H9 (cell line): ENCODE measurements around the gene KIF16B. TPM values are rescaled to one million over a fixed set of nuclear protein-coding genes. Genes with fewer than 3 reads are reported as not detected.

Source experiments
- DNase-seq: peaks from one replicate; pipeline ENCODE4 v3.0.0-alpha.2; 2017
- H2AFZ ChIP-seq: one replicate; pipeline ENCODE4 v1.6.1; 2013; ENCODE audit warnings: mild to moderate bottlenecking, low read length, control low read depth, moderate library complexity
- H2AK5ac ChIP-seq: 2 replicates; pipeline ENCODE4 v1.6.1; 2013; ENCODE audit warnings: low read length, control low read depth, mixed read lengths; ENCODE audit not compliant: insufficient read length
- H2BK120ac ChIP-seq: one replicate; pipeline ENCODE4 v1.6.1; 2013; ENCODE audit warnings: low read depth, mild to moderate bottlenecking, low read length, control low read depth, inconsistent platforms; ENCODE audit not compliant: poor library complexity, severe bottlenecking
- H2BK12ac ChIP-seq: 2 replicates; pipeline ENCODE4 v1.6.1; 2013; ENCODE audit warnings: low read length, control low read depth, mixed read lengths, low read depth; ENCODE audit not compliant: insufficient read length
- H2BK15ac ChIP-seq: 2 replicates; pipeline ENCODE4 v1.6.1; 2013; ENCODE audit warnings: low read depth, low read length, control low read depth
- H2BK20ac ChIP-seq: one replicate; pipeline ENCODE4 v1.6.1; 2013; ENCODE audit warnings: low read depth, mild to moderate bottlenecking, low read length, control low read depth, inconsistent platforms; ENCODE audit not compliant: poor library complexity, severe bottlenecking
- H2BK5ac ChIP-seq: 2 replicates; pipeline ENCODE4 v1.6.1; 2013; ENCODE audit warnings: low read length, control low read depth, mixed read lengths; ENCODE audit not compliant: insufficient read length
- H3K14ac ChIP-seq: 2 replicates; pipeline ENCODE4 v1.6.1; 2013; ENCODE audit warnings: low read length, control low read depth; ENCODE audit not compliant: insufficient read depth
- H3K18ac ChIP-seq: 2 replicates; pipeline ENCODE4 v1.6.1; 2013; ENCODE audit warnings: low read depth, mild to moderate bottlenecking, mixed read lengths, low read length, control low read depth; ENCODE audit not compliant: insufficient read length
- H3K23ac ChIP-seq: 2 replicates; pipeline ENCODE4 v1.6.1; 2013; ENCODE audit warnings: low read length, control low read depth, mixed read lengths, low read depth; ENCODE audit not compliant: insufficient read length
- H3K23me2 ChIP-seq: 2 replicates; pipeline ENCODE4 v1.6.1; 2013; ENCODE audit warnings: low read depth, mild to moderate bottlenecking, mixed read lengths, low read length, control low read depth; ENCODE audit not compliant: insufficient read length, poor library complexity, severe bottlenecking
- H3K27ac ChIP-seq: 2 replicates; pipeline ENCODE4 v1.5.1; 2013; ENCODE audit warnings: low read length, control low read depth, mixed read lengths, low read depth; ENCODE audit not compliant: insufficient read length
- H3K27me3 ChIP-seq: 2 replicates; pipeline ENCODE4 v1.6.1; 2013; ENCODE audit warnings: low read length, control low read depth, inconsistent platforms; ENCODE audit not compliant: insufficient read depth
- H3K4ac ChIP-seq: 2 replicates; pipeline ENCODE4 v1.6.1; 2013; ENCODE audit warnings: low read depth, mild to moderate bottlenecking, control low read depth, inconsistent platforms, low read length, moderate library complexity
- H3K4me1 ChIP-seq: 2 replicates; pipeline ENCODE4 v1.6.1; 2013; ENCODE audit warnings: low read length, control low read depth, inconsistent platforms; ENCODE audit not compliant: insufficient read depth
- H3K4me2 ChIP-seq: 2 replicates; pipeline ENCODE4 v1.6.1; 2013; ENCODE audit warnings: low read length, control low read depth, mixed read lengths; ENCODE audit not compliant: insufficient read length, insufficient read depth
- H3K56ac ChIP-seq: 2 replicates; pipeline ENCODE4 v1.6.1; 2013; ENCODE audit warnings: low read depth, mild to moderate bottlenecking, mixed read lengths, low read length, control low read depth; ENCODE audit not compliant: insufficient read length
- H3K79me1 ChIP-seq: 2 replicates; pipeline ENCODE4 v1.6.1; 2013; ENCODE audit warnings: low read depth, mild to moderate bottlenecking, moderate library complexity, low read length, control low read depth, inconsistent platforms; ENCODE audit not compliant: insufficient read depth, poor library complexity, severe bottlenecking
- H3K79me2 ChIP-seq: 2 replicates; pipeline ENCODE4 v1.6.1; 2013; ENCODE audit warnings: low read length, control low read depth, inconsistent platforms; ENCODE audit not compliant: insufficient read depth
- H3K9ac ChIP-seq: 2 replicates; pipeline ENCODE4 v1.6.1; 2013; ENCODE audit warnings: low read length, control low read depth, mixed read lengths; ENCODE audit not compliant: insufficient read length; ENCODE audit errors: extremely low read depth
- H3K9me3 ChIP-seq: one replicate; pipeline ENCODE4 v1.6.1; 2013; ENCODE audit warnings: low read depth, low read length, inconsistent platforms; ENCODE audit not compliant: control insufficient read depth
- H3T11ph ChIP-seq: one replicate; pipeline ENCODE4 v1.6.1; 2013; ENCODE audit warnings: mild to moderate bottlenecking, low read length, control low read depth, inconsistent platforms
- H4K20me1 ChIP-seq: one replicate; pipeline ENCODE4 v1.6.1; 2013; ENCODE audit not compliant: control insufficient read depth, insufficient read length, insufficient read depth
- H4K5ac ChIP-seq: 2 replicates; pipeline ENCODE4 v1.6.1; 2013; ENCODE audit warnings: low read depth, mild to moderate bottlenecking, mixed read lengths, low read length, control low read depth; ENCODE audit not compliant: insufficient read length
- H4K8ac ChIP-seq: replicated peaks from 2 replicates; pipeline ENCODE4 v1.6.1; 2013; ENCODE audit warnings: low read length, control low read depth, mixed read lengths, low read depth; ENCODE audit not compliant: insufficient read length
- H4K91ac ChIP-seq: 2 replicates; pipeline ENCODE4 v1.6.1; 2013; ENCODE audit warnings: low read depth, mild to moderate bottlenecking, moderate library complexity, mixed read lengths, low read length, control low read depth; ENCODE audit not compliant: insufficient read length
- H3K27ac Mint-ChIP-seq, 3 experiments: 2 replicates in 2 of 3; 3 replicates in 1 of 3; pipeline ENCODE4 v1.8.0; 2020 to 2021; ENCODE audit warnings: mixed read lengths in 3 of 3, mild to moderate bottlenecking in 1 of 3, moderate library complexity in 1 of 3
- H3K27me3 Mint-ChIP-seq: 2 replicates; pipeline ENCODE4 v1.8.0; 2021; ENCODE audit warnings: low read depth, mild to moderate bottlenecking, moderate library complexity, mixed read lengths
- H3K36me3 Mint-ChIP-seq, 3 experiments: 2 replicates in 2 of 3; 3 replicates in 1 of 3; pipeline ENCODE4 v1.8.0; 2020 to 2021; ENCODE audit warnings: low read depth in 3 of 3, mixed read lengths in 3 of 3; ENCODE audit not compliant: insufficient read depth in 1 of 3
- H3K4me1 Mint-ChIP-seq, 2 experiments: 2 replicates each; pipeline ENCODE4 v1.8.0; 2020; ENCODE audit warnings: mixed read lengths in 2 of 2
- H3K4me3 Mint-ChIP-seq, 2 experiments: 2 replicates in 1 of 2; 3 replicates in 1 of 2; pipeline ENCODE4 v1.8.0; 2020 to 2021; ENCODE audit warnings: mild to moderate bottlenecking in 2 of 2, mixed read lengths in 2 of 2, moderate library complexity in 1 of 2
- H3K9me3 Mint-ChIP-seq, 2 experiments: 2 replicates in 1 of 2; 3 replicates in 1 of 2; pipeline ENCODE4 v1.8.0; 2020; ENCODE audit warnings: mild to moderate bottlenecking in 2 of 2, mixed read lengths in 2 of 2, moderate library complexity in 1 of 2
- CTCF ChIP-seq: fragments of 200-600 bp; sonication (generic); conservative IDR thresholded peaks from 3 replicates; pipeline ENCODE4 v1.8.0; 2021; ENCODE audit warnings: antibody characterized with exemption, mild to moderate bottlenecking
- WGBS: extraction: QIAGEN DNeasy Blood & Tissue Kit; methylation state at CpG from one replicate; pipeline ENCODE4 v1.1.7; 2013; ENCODE audit warnings: missing lambda C conversion rate, low lambda C conversion rate, mixed read lengths; ENCODE audit not compliant: insufficient read length; ENCODE audit errors: extremely low coverage; 5-methylcytosine and 5-hydroxymethylcytosine counted together
- total RNA-seq: library from RNA; stranded (reverse); gene quantifications from 2 replicates; pipeline ENCODE4 v1.2.1, GENCODE V29; 2021

KIF16B gene
- total RNA-seq, 1 experiment from 2014 or later: 7.4 TPM

GRCh38 chr20:16476032-16476431 lies 97.2 kb downstream of the KIF16B start:
- no peak overlapping the region for H2BK120ac ChIP-seq
- H3K79me2 ChIP-seq: no peaks in the 10 kb centered on the region
- no peak overlapping the region for H3T11ph ChIP-seq
- Mint-ChIP-seq H3K27ac (no peak overlapping the region), H3K36me3 (peaks cover 0 to 5% (median 4%) of the 10 kb centered on the region in 3 experiments; a peak in 1 of 7 replicates), H3K4me3 (no peak overlapping the region), H3K27me3 (no peaks in the 10 kb centered on the region), H3K4me1 (peaks cover 5 to 8% of the 10 kb centered on the region in 2 experiments), H3K9me3 (no peaks in the 10 kb centered on the region; a peak in 1 of 5 replicates)
- H3K23me2 ChIP-seq: no peaks in the 10 kb centered on the region
- H3K4me2 ChIP-seq: no peak overlapping the region
- no peak overlapping the region for H4K5ac ChIP-seq
- no peak overlapping the region for H3K27ac ChIP-seq
- no peaks in the 10 kb centered on the region for H3K79me1 ChIP-seq
- H3K4ac ChIP-seq: no peak overlapping the region
- no peaks in the 10 kb centered on the region for H3K9me3 ChIP-seq
- H3K18ac ChIP-seq: no peak overlapping the region
- no peak overlapping the region for H3K9ac ChIP-seq
- peak; percentile 76 for TF ChIP-seq CTCF
- no peak overlapping the region for H2AK5ac ChIP-seq
- no peak overlapping the region for H2BK20ac ChIP-seq
- no peaks in the 10 kb centered on the region for H3K27me3 ChIP-seq
- H2AFZ ChIP-seq: no peak overlapping the region
- H3K23ac ChIP-seq: no peak overlapping the region
- DNase-seq: no peak
- no peak overlapping the region for H3K14ac ChIP-seq
- no peak overlapping the region for H2BK12ac ChIP-seq
- no peak overlapping the region for H2BK5ac ChIP-seq
- no peak overlapping the region for H3K56ac ChIP-seq
- no peak overlapping the region for H4K91ac ChIP-seq
- H3K4me1 ChIP-seq: no peaks in the 10 kb centered on the region
- WGBS: no CpG with 5 or more reads among the region's 3 CpGs
- H2BK15ac ChIP-seq: no peak overlapping the region
- H4K8ac ChIP-seq: no peak overlapping the region
- H4K20me1 ChIP-seq: no peaks in the 10 kb centered on the region
